GM19438 (cell line): ENCODE results near the gene NTHL1.

Experiments
- ATAC-seq: cut with Tn5 transposase; IDR thresholded peaks from one replicate; pipeline ENCODE4 v1.9.1; 2021; ENCODE audit warnings: low read depth; ENCODE audit not compliant: unreplicated experiment

NTHL1 gene

GRCh38 chr16:2032285-2033056 is 15.2 kb downstream of the NTHL1 start:
- ATAC-seq: no peak

GRCh38 chr16:2031081-2031577 is 16.5 kb downstream of the NTHL1 start:
- ATAC-seq: no peak

DNA sequence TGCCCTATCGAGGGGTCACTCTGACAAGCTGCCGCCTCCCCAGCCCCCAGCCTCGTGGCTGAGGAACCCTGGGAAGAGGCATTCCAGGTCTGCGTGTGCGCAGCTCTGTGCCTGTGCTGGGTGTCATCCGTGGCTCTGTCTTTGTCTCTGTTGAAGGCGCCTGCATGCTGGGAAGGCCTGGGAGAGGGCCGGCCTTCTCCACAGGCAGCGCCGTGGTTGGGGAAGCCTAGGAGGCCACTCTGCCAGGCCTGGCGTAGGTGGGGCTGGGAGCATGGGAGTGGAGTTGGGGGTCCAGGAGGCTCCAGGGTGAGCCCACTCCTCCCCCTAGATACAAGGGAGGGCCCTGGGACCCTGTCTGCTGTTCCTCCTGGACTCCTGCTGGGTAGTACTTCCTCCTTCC is 17.6 kb downstream of the NTHL1 start:
- no peak for ATAC-seq

DNA sequence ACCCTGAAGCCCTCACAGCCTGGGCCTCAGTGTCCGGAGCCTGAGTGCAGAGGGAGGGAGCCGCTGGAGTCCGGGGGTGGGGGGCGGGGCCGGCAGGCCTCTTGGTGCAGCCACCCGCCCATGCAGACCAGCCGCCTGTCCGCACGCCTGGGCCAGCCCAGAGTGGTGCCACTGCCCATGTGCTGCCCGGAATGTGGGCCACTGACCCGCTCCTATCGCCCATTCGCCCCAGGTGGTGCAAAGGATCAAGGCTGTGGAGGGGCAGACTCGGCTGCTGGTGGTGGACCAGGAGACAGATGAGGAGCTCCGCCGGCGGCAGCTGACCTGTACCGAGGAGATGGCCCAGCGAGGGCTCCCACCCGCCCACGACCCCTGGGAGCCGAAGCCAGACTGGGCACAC is 18.3 kb downstream of the NTHL1 start:
- ATAC-seq: no peak

GRCh38 chr16:2028620-2029220 is 18.9 kb downstream of the NTHL1 start:
- no peak for ATAC-seq

- no peak for ATAC-seq
Observed at GRCh38 chr16:2028146-2028545, 19.5 kb downstream of the NTHL1 start.

DNA sequence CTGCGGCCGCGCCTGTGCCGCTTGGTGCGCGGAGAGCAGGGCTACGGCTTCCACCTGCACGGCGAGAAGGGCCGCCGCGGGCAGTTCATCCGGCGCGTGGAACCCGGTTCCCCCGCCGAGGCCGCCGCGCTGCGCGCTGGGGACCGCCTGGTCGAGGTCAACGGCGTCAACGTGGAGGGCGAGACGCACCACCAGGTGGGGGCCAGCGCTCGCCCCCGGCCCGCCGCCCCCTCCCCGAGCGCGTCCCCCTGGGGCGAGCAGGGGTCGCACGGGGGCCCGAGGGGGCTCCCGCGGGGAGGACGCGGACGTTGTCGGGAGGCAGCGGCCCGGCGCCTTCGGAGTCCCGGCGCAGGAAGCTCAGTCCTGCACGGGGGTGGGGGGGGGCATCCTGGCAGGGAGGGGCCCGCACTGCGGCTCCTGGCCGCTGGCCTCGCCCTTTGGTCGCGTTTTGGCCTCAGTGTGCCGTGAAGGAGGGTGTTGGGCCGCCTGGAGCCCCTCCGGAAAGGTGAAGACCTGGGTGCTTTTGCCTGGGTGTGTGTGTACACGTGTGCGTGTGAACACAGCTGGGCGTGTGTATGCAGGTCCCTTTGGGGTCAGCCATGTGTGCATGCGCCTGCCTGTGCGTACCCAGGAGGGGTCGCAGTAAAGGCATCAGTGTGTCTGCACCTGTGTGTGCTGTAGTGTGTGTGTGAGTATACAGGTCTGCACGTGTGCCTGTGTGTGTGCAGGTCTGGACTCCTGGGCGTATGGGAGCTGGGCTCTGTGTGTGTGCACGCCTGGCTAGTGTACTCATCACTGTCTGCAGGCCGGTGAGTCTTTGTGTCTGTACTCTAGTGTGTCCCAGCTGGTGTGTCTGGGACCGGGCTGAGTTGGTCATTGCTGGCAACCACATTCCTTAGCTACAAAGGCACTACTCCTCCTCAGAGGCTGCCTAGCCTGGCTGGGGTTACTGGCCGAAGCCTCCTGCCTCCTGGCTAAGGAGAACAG is 20.3 kb downstream of the NTHL1 start:
- ATAC-seq: no peak

- ATAC-seq: no peak
Observed at GRCh38 chr16:2026461-2027023, 21.1 kb downstream of the NTHL1 start, which contains the start of gene NHERF2. TSS of gene NHERF2 (plus strand) at chr16:2026902. CDS start at chr16:2027006, 104 bp downstream.

DNA sequence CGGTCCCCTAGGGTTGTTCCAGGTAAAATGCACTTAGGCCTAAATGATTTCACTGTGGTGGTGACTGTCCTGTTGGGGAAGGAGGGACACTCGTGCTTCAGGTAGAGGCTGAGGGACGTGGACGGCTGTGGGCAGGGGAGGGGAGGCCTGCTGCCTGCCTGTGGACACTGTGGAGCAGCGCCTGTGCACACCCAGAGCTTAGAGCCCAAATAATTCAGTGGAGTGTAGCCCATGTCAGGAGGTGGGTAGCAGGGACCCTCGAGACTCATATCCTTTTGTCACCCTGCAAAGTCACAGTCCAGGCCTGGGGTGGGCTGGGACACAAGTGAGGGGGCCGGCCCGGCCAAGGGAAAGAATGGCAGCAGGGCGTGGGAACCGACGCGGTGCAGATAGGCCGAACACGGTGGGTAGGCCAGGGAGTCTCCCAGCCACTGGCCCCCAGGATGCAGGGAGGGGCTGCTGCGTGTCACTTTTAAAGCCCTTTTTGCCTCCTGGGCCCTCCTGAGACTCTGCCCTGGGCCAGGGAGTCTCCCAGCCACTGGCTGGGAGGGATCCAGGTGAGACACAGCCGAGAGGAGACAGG is 21.7 kb downstream of the NTHL1 start:
- ATAC-seq: no peak

DNA sequence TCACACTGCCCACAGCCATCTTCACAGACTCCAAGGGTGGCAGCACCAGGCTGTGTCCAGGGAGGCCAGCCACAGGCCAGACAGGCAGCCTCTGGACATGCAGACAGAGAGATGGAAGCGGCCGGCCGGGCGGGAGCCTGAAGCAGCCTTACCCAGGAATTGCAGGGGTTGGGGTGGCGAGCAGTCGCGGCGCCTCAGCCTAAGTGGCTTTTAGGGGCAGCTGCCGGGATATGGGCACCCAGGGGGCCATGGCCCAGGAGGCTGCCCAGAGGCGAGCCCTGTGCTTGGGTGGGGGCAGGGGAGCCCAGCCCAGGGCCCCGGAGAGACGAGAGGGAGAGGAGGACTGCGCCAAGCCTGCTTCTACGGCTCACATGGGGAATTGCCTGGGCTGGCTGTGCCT is 22.4 kb downstream of the NTHL1 start:
- no peak for ATAC-seq

DNA sequence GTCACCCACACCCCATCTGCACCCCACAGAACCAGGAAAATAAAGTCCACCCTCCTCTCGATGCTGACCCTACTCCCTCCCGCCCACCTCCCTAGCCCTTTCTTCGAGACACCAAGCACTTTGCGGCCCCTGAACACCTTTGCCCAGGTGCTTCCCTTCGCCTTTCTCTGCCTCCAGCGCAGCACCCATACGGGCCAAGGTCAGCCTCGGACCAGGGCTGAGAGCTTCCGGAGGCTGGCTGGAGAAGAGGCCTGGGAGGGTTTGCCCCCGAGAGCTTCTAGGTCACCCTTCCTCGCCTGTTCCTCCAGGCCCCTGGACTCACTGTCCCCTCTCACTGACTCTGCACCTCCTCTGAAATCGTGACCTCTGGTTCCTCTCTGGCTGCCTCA is 23.6 kb downstream of the NTHL1 start:
- ATAC-seq: no peak

DNA sequence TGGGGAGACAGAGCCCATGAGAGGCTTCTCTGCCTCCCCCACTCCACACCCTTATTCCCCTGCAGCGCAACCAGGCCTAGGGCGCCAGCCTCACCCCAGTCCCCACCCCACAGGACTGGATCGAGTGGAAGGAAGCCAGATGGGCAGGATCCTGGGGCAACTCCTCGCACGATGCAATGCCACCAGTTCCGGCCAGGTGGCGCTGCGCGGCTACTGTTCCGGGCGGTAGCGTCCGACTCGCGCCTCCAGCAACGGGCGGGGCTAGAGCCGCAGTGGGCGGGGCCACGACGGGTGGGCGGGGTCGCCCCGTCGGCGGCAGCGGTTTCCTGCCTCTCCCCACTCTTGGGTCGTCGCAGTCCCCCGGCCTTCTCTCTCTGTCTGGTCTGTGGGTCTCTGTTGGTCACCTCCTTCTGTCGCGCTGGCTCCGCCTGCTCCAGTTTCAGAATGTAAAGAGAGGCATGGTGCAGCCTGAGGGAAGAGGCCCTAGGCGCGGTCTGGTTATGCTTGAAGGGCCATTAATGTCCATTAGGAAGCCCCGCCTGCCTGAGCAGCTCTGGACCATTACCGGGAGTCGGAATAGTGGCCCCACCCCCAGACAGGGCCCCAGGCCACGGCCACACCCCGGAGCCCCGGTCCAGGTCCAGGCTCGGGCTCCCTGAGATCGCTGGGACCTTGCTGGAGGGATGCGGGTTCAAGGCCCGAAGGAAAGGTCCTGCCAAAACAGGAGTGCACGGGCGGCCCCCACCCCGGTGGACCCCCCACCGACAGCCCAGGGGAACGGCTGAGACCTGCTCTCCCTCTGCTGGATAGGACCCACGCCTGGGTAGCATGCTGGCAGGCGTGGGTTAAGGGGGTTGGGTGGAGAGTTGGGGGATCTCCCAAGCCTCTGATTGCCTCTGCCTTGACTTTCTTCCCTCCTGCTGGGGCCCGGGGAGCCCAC is 24.3 kb downstream of the NTHL1 start:
- no peak for ATAC-seq

DNA sequence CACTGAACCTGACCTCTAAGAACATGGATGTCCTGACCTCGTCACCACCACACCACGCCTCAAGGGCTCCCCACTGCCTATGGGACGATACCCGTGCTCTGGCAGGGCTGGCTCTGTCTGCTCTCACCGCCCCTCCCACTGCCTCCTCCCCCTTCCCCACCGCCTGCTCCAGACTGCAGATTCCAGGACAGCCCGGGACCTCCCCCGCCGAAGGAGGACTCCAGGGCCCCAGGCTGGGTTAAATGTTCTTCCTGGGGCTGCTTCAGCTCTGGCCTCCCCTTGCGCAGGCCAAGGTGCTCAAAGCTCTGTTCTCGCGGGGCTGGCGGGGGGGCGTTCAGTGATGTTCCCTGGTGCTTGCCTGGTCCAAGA is 24.9 kb downstream of the NTHL1 start:
- no peak for ATAC-seq

DNA sequence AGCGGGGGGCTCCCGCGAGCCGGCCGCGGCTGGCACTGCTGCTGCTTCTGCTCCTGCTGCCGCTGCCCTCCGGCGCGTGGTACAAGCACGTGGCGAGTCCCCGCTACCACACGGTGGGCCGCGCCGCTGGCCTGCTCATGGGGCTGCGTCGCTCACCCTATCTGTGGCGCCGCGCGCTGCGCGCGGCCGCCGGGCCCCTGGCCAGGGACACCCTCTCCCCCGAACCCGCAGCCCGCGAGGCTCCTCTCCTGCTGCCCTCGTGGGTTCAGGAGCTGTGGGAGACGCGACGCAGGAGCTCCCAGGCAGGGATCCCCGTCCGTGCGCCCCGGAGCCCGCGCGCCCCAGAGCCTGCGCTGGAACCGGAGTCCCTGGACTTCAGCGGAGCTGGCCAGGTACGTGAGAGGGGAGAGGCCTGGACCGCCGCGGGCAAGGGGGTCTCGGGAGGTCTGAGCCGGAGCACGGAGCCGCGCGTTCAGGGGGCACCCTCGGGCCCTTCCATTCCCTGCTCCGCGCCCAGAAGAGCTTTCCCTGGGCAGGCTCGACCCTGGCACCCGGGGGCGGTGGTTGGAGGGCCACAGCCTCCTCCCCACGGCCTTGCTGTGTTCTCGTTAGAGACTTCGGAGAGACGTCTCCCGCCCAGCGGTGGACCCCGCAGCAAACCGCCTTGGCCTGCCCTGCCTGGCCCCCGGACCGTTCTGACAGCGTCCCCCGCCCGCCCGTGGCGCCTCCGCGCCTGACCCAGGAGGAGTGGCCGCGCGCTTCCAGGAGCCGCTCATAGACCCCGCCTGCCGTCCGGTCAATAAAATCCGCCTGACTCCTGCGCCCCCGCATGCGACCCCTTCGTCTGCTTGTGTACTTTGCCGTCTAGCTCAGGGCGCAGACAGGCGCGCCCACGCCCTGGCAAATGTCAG is 27.5 kb downstream of the NTHL1 start:
- ATAC-seq: no peak

GRCh38 chr16:2019518-2019920 is 28.1 kb downstream of the NTHL1 start, which contains the start of gene NPW:
TSS of gene NPW (plus strand) at chr16:2019785.
- ATAC-seq: no peak

- ATAC-seq: no peak
Observed at GRCh38 chr16:2016407-2016922, 31.2 kb downstream of the NTHL1 start.

DNA sequence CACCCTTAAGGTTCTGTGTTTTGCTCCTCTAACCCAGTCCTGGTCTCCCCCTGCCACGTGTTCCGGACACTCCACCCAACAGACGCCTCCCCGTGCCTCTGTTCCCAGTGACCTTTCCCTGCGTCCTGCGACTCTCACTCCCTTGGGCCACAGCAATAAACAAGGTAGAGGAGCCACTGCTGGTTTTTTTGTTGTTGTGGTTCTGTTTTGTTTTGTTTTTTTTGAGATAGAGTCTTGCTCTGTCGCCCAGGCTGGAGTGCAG is 31.8 kb downstream of the NTHL1 start:
- no peak for ATAC-seq
